NCI-H774 (cell line): ENCODE data around the gene WFDC10B.
"Not testable (repeated sequence)": the region's sequence is repeated elsewhere in the genome, so short reads cannot be mapped to it uniquely, and the experiment has no call there.

Experiments
- DNase-seq: peaks from one replicate; lab custom pipeline; 2025; lab: John Stamatoyannopoulos, UW

Gene WFDC10B

DNA sequence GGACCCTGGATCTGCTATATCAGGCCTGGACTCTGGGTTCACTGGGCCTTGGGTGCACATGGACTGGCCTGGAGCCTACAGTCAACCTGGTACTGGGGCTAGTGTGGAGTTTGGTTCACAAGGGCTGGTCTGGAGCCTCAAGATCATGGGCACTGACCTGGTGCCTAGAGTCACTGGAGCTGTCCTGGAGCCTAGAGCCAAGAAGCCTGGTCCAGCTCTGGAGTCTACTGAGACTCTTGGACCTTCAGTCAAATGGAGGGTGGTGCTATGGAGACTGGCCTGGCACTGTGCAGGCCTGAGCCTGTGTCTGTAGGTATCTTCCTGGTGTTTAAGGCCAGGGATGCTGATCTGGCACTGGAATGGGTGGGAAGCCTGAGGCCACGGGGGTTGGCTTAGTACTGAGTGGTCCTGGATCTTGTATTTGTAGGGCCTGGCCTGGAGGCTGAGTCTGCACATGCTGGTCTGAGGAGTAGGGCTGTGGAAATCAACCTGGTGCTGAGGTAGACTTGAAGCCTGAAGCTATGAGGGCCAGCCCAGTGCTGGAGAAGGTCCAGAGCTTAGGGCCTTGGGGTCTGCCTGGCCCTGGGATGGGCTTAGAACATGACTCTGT is 57.3 kb downstream of the WFDC10B start:
- no peak for DNase-seq

DNA sequence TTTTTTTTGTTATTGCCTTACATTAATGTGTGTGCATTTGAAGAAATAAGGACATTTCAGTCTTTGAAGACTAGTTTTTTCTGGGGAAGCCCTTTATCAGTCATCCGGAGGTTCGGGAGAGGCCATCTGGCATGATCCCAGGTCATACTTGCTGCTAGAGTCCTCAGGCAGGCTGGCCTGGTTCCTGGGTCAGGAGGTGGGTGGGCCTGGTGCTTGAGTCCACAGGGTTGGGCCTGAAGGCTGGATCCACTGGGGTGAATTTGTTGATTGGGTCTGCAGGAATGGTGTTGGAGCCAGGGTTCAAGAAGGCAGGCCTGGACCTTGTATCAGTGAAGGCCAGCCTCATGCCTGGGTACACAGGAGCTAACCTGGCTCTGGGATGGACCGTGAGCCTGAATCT is 57.9 kb downstream of the WFDC10B start:
- no peak for DNase-seq

DNA sequence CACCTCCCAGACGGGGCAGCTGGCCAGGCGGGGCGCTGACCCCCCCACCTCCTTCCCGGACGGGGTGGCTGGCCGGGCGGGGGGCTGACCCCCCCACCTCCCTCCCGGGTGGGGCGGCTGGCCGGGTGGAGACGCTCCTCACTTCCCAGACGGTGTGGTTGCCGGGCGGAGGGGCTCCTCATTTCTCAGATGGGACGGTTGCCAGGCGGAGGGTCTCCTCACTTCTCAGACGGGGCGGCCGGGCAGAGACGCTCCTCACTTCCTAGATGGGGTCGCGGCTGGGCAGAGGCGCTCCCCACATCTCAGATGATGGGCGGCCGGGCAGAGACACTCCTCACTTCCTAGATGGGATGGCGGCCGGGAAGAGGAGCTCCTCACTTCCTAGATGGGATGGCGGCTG is 59.0 kb downstream of the WFDC10B start:
- DNase-seq: not testable (repeated sequence)

DNA sequence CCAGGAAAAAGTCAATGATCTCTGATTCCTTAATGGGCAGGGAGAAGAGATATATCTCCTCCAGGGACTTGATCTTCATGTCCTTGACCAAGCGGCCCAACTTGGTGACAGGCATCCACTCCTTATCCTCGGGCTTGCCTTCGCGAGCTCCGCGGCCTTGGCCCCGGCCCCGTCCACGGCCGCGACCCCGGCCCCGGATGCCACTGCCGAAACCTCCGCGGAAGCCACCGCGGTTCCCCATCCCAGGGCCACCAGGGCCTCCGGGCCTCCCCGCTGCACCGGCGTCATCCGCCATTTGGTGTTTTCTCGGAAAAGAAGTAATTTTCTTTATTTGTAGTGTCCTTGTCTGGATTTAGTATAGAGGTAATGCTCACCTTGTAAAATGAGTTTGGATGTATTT is 63.7 kb downstream of the WFDC10B start:
- not testable (repeated sequence) for DNase-seq

DNA sequence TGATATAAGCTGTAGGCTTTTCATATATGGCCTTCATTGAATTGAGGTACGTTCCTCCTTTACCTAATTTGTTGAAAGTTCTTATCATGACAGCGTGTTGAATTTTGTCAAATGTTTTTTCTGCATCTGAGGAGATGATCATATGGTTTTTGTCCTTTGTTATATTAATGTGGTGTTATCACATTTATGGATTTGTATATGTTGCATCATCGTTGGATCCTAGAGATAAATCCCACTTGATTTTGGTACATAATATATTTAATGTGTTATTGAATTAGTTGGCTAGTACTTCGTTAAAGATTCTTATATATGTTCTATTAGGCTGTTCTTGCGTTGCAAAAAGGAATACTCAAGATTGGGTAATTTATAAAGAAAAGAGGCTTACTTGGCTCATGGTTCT is 65.1 kb downstream of the WFDC10B start:
- DNase-seq: no peak

DNA sequence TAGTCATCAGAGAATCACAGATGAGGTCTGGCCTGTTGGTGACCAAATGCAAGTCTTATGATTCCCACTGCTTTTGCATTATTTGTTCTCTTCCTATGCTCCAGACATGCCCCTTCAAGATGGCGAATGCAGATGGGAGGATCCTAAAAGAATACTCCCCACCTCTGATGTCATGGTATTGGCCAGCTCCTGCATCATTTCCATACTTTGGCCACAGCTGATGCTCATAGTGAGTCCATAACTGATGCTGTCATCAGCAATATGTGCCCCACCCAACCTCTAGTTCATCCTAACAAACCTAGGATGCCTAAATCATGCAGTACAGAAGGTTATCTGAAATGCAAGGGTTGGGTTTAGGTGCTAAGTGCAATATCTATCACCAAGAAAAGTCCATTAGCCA is 68.3 kb downstream of the WFDC10B start:
- no peak for DNase-seq
